ENCODE results near the gene GINM1.
A peak's percentile ranks its signal among the peaks of the same experiment; 100 is the strongest.

Gene GINM1

GRCh38 chr6:149627672-149628071 lies 61.5 kb downstream of the GINM1 start:
- TF ChIP-seq CTCF (IDR thresholded peaks at IDR 0.05; ENCODE audit: insufficient read depth, low read depth, low read length, missing control alignments): no peak
- no peak for DNase-seq (ENCODE audit: low read depth)
- no peak overlapping the region for H3K4me3 ChIP-seq (ENCODE audit: low read length)

GRCh38 chr6:149628875-149629510 lies 62.8 kb downstream of the GINM1 start:
- no peak for TF ChIP-seq CTCF (IDR thresholded peaks at IDR 0.05; ENCODE audit: insufficient read depth, low read depth, low read length, missing control alignments)
- peak; percentile 49 for DNase-seq (ENCODE audit: low read depth)
- no peak overlapping the region for H3K4me3 ChIP-seq (ENCODE audit: low read length)

- no peak for TF ChIP-seq CTCF (IDR thresholded peaks at IDR 0.05; ENCODE audit: insufficient read depth, low read depth, low read length, missing control alignments)
- no peak overlapping the region for H3K4me3 ChIP-seq (ENCODE audit: low read length)
- no peak for DNase-seq (ENCODE audit: low read depth)
Measured at GRCh38 chr6:149634315-149634714, 68.1 kb downstream of the GINM1 start.

GRCh38 chr6:149636124-149636523 lies 69.9 kb downstream of the GINM1 start:
- no peak for TF ChIP-seq CTCF (IDR thresholded peaks at IDR 0.05; ENCODE audit: insufficient read depth, low read depth, low read length, missing control alignments)
- peak; percentile 29 for DNase-seq (ENCODE audit: low read depth)
- H3K4me3 ChIP-seq (ENCODE audit: low read length): no peak overlapping the region
